Naive thymus-derived CD4-positive, alpha-beta T cell (primary cell): ENCODE data around the gene TGOLN2. TPM values are rescaled to one million over a fixed set of nuclear protein-coding genes. Genes with fewer than 3 reads are reported as not detected.

Experiments
- ATAC-seq: fragments of 150-1000 bp; cut with Tn5 transposase; 2 replicates; pipeline ENCODE4 v1.10.0; 2021; ENCODE audit warnings: mild to moderate bottlenecking, moderate library complexity
- CTCF ChIA-PET: fragments of 350-600 bp; sonication (Branson Sonifier 250); formaldehyde crosslinking; loops from one replicate; lab custom pipeline; 2021; ENCODE audit warnings: antibody characterized with exemption; lab: Charles Lee
- POLR2A ChIA-PET: fragments of 350-600 bp; sonication (Branson Sonifier 250); formaldehyde crosslinking; loops from one replicate; lab custom pipeline; 2021; ENCODE audit warnings: antibody characterized with exemption, inconsistent platforms; lab: Charles Lee
- DNase-seq, 9 donors: peaks; one replicate each; pipeline versions ENCODE4 v3.0.0 to v3.0.0-alpha.2; 2020 to 2022; ENCODE audit warnings: mixed read lengths in 1 of 9
- H3K27ac ChIP-seq: one replicate; pipeline ENCODE4 v1.7.0; 2013; ENCODE audit warnings: mild to moderate bottlenecking, low read depth, low read length, moderate library complexity
- H3K27me3 ChIP-seq, 2 donors: one replicate each; pipeline ENCODE4 v1.7.0; 2013; ENCODE audit warnings: low read length in 2 of 2, mild to moderate bottlenecking in 2 of 2, moderate library complexity in 2 of 2; ENCODE audit not compliant: control insufficient read depth in 2 of 2, insufficient read depth in 2 of 2
- H3K36me3 ChIP-seq, 3 experiments: 1 replicate in 2 of 3; 2 replicates in 1 of 3; pipeline ENCODE4 v1.7.0; 2013; ENCODE audit warnings: low read length in 3 of 3, mild to moderate bottlenecking in 3 of 3, moderate library complexity in 1 of 3; ENCODE audit not compliant: insufficient read depth in 3 of 3, control insufficient read depth in 2 of 3
- H3K4me1 ChIP-seq, 2 donors: one replicate each; pipeline ENCODE4 v1.7.0; 2013; ENCODE audit warnings: low read length in 2 of 2, mild to moderate bottlenecking in 2 of 2, moderate library complexity in 1 of 2; ENCODE audit not compliant: control insufficient read depth in 2 of 2, insufficient read depth in 2 of 2
- H3K4me3 ChIP-seq: 2 replicates; pipeline ENCODE4 v1.7.0; 2013; ENCODE audit warnings: mild to moderate bottlenecking, low read length
- H3K9me3 ChIP-seq, 3 experiments: 1 replicate in 2 of 3; 2 replicates in 1 of 3; pipeline ENCODE4 v1.7.0; 2013; ENCODE audit warnings: low read length in 3 of 3; ENCODE audit not compliant: control insufficient read depth in 2 of 3
- H3K27ac Mint-ChIP-seq, 9 donors: one replicate each; pipeline ENCODE4 v1.8.0; 2020 to 2022; ENCODE audit warnings: mixed read lengths in 9 of 9, mild to moderate bottlenecking in 8 of 9, moderate library complexity in 5 of 9, inconsistent platforms in 2 of 9
- H3K27me3 Mint-ChIP-seq, 5 donors: one replicate each; pipeline ENCODE4 v1.8.0; 2021 to 2022; ENCODE audit warnings: mixed read lengths in 5 of 5, mild to moderate bottlenecking in 1 of 5
- H3K36me3 Mint-ChIP-seq, 5 donors: one replicate each; pipeline ENCODE4 v1.8.0; 2020 to 2022; ENCODE audit warnings: mixed read lengths in 5 of 5, mild to moderate bottlenecking in 3 of 5, inconsistent platforms in 1 of 5
- H3K4me1 Mint-ChIP-seq, 7 donors: one replicate each; pipeline ENCODE4 v1.8.0; 2020 to 2022; ENCODE audit warnings: mixed read lengths in 7 of 7, mild to moderate bottlenecking in 3 of 7, inconsistent platforms in 1 of 7
- H3K4me3 Mint-ChIP-seq, 10 donors: one replicate each; pipeline ENCODE4 v1.8.0; 2020 to 2022; ENCODE audit warnings: mild to moderate bottlenecking in 10 of 10, mixed read lengths in 10 of 10, moderate library complexity in 6 of 10, inconsistent platforms in 2 of 10
- H3K9me3 Mint-ChIP-seq, 11 donors: one replicate each; pipeline ENCODE4 v1.8.0; 2020 to 2022; ENCODE audit warnings: mixed read lengths in 11 of 11, mild to moderate bottlenecking in 4 of 11, inconsistent platforms in 1 of 11, moderate library complexity in 1 of 11
- intact Hi-C, 2 donors: fragments of 100-400 bp; cut with micrococcal nuclease; formaldehyde crosslinking; loops; one replicate each; pipeline ENCODE4 v1.15.1; 2023
- polyA plus RNA-seq, 2 donors: library from polyadenylated mRNA; unstranded; fragments of 300-500 nt; fragmentation: Illumina TruSeq; gene quantifications; one replicate each; pipeline ENCODE4 v1.2.3, GENCODE V29; 2021
- total RNA-seq, 6 experiments: library from RNA in 5 of 6; stranded (reverse) in 5 of 6; gene quantifications; 1 replicate in 5 of 6; 2 replicates in 1 of 6; pipeline ENCODE4 v1.2.3 and lab custom pipeline; 2021 to 2026

The TGOLN2 gene
- total and polyA plus RNA-seq, 7 experiments from 2014 or later: 75.7 to 200 (median 145) TPM

GRCh38 chr2:85282914-85283313 lies 44.9 kb downstream of the TGOLN2 start:
- peaks cover 0 to 2% (median 0%) of the 10 kb centered on the region in 5 donors for H3K27me3 Mint-ChIP-seq
- H3K9me3 Mint-ChIP-seq: no peaks in the 10 kb centered on the region
- intact Hi-C loops: no loop called here
- no peaks in the 10 kb centered on the region for H3K36me3 Mint-ChIP-seq
- CTCF ChIA-PET: interaction anchor here (3.8 kb wide), 1 partner anchor 17 kb away, joined by 16 read pairs; no protein-coding TSS in a partner anchor
- no peak for DNase-seq
- no peaks in the 10 kb centered on the region for H3K36me3 ChIP-seq
- H3K4me1 ChIP-seq: no peaks in the 10 kb centered on the region
- H3K27ac Mint-ChIP-seq: no peak overlapping the region
- H3K27ac ChIP-seq: no peak overlapping the region
- H3K4me1 Mint-ChIP-seq: peaks cover 5 to 15% (median 10%) of the 10 kb centered on the region in 7 donors
- POLR2A ChIA-PET: no interaction called here
- no peak overlapping the region for H3K4me3 Mint-ChIP-seq
- H3K27me3 ChIP-seq: no peaks in the 10 kb centered on the region
- H3K4me3 ChIP-seq: no peak overlapping the region
- H3K9me3 ChIP-seq: no peaks in the 10 kb centered on the region
- ATAC-seq: no peak

DNA sequence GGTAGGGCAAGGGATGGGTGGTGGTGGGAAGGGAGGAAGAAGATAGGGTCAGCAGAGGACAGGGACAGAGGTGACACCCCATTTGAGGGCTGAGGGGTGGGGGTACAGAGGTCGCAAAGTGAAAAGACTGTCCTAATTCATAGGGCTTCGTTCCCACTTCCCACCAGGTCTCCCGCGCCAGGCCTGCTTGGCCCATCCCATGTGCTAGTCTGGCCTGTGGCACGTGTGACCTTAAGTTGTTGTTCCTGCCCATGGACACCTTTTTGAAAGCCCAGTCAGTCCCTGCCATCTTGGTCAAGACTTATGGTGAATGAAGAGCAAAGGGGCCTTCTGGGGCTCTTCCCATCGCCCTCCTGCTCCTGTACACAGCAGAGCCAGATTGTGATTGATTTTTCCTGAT lies 46.2 kb downstream of the TGOLN2 start:
- Histone ChIP-seq H3K27me3 (no peaks in the 10 kb centered on the region), H3K27ac (no peak overlapping the region), H3K9me3 (no peaks in the 10 kb centered on the region), H3K4me1 (no peaks in the 10 kb centered on the region), H3K4me3 (no peak overlapping the region), H3K36me3 (no peaks in the 10 kb centered on the region)
- ChIA-PET CTCF (interaction anchor here (0.5 to 0.7 kb wide), 2 partner anchors 515 to 543 kb away, joined by 3 read pairs; no protein-coding TSS in a partner anchor), POLR2A (no interaction called here)
- Mint-ChIP-seq H3K27ac (no peak overlapping the region), H3K4me3 (no peak overlapping the region), H3K27me3 (peaks cover 0 to 5% (median 0%) of the 10 kb centered on the region in 5 donors), H3K4me1 (peaks cover 0 to 7% (median 4%) of the 10 kb centered on the region in 7 donors), H3K9me3 (no peaks in the 10 kb centered on the region), H3K36me3 (no peaks in the 10 kb centered on the region)
- intact Hi-C loops: no loop called here
- DNase-seq: no peak
- ATAC-seq: no peak

- intact Hi-C loops: no loop called here
- Histone ChIP-seq H3K4me1 (no peaks in the 10 kb centered on the region), H3K4me3 (no peak overlapping the region), H3K27me3 (no peaks in the 10 kb centered on the region), H3K9me3 (no peaks in the 10 kb centered on the region), H3K27ac (no peak overlapping the region), H3K36me3 (no peaks in the 10 kb centered on the region)
- ChIA-PET POLR2A (no interaction called here), CTCF (interaction anchor here (1.0 kb wide), 1 partner anchor 8 kb away, joined by 5 read pairs; no protein-coding TSS in a partner anchor)
- Mint-ChIP-seq H3K36me3 (no peaks in the 10 kb centered on the region), H3K9me3 (no peaks in the 10 kb centered on the region), H3K4me1 (no peaks in the 10 kb centered on the region), H3K27ac (no peak overlapping the region), H3K4me3 (no peak overlapping the region), H3K27me3 (peaks cover 0 to 5% (median 0%) of the 10 kb centered on the region in 5 donors)
- DNase-seq: no peak
- ATAC-seq: no peak
These were observed 49.4 kb downstream of the TGOLN2 start for GRCh38 chr2:85278361-85278760.

GRCh38 chr2:85277416-85278158 lies 50.2 kb downstream of the TGOLN2 start:
- intact Hi-C loops: no loop called here
- no peaks in the 10 kb centered on the region for H3K4me1 Mint-ChIP-seq
- no peaks in the 10 kb centered on the region for H3K9me3 Mint-ChIP-seq
- Histone ChIP-seq H3K27ac (no peak overlapping the region), H3K9me3 (no peaks in the 10 kb centered on the region), H3K4me3 (no peak overlapping the region), H3K36me3 (no peaks in the 10 kb centered on the region), H3K27me3 (no peaks in the 10 kb centered on the region), H3K4me1 (no peaks in the 10 kb centered on the region)
- no peak for ATAC-seq
- H3K4me3 Mint-ChIP-seq: no peak overlapping the region
- DNase-seq: no peak
- CTCF ChIA-PET: interaction anchor here (0.9 to 1.0 kb wide), 2 partner anchors 9 kb away, joined by 5 to 7 read pairs; no protein-coding TSS in a partner anchor
- H3K36me3 Mint-ChIP-seq: no peaks in the 10 kb centered on the region
- H3K27ac Mint-ChIP-seq: no peak overlapping the region
- peaks cover 0 to 8% (median 2%) of the 10 kb centered on the region in 5 donors for H3K27me3 Mint-ChIP-seq
- POLR2A ChIA-PET: interaction anchor here (0.6 kb wide), 1 partner anchor 9 kb away, joined by 3 read pairs; no protein-coding TSS in a partner anchor

- Mint-ChIP-seq H3K27ac (no peak overlapping the region), H3K4me3 (no peak overlapping the region), H3K9me3 (no peaks in the 10 kb centered on the region), H3K36me3 (no peaks in the 10 kb centered on the region), H3K4me1 (no peaks in the 10 kb centered on the region), H3K27me3 (peaks cover 0 to 12% (median 6%) of the 10 kb centered on the region in 5 donors)
- Histone ChIP-seq H3K27me3 (no peaks in the 10 kb centered on the region), H3K4me3 (no peak overlapping the region), H3K36me3 (no peaks in the 10 kb centered on the region), H3K9me3 (no peaks in the 10 kb centered on the region), H3K27ac (no peak overlapping the region), H3K4me1 (no peaks in the 10 kb centered on the region)
- intact Hi-C loops: no loop called here
- ChIA-PET CTCF (no interaction called here), POLR2A (no interaction called here)
- DNase-seq (no peak), ATAC-seq (no peak)
These were observed 51.1 kb downstream of the TGOLN2 start for GRCh38 chr2:85276571-85277118.

DNA sequence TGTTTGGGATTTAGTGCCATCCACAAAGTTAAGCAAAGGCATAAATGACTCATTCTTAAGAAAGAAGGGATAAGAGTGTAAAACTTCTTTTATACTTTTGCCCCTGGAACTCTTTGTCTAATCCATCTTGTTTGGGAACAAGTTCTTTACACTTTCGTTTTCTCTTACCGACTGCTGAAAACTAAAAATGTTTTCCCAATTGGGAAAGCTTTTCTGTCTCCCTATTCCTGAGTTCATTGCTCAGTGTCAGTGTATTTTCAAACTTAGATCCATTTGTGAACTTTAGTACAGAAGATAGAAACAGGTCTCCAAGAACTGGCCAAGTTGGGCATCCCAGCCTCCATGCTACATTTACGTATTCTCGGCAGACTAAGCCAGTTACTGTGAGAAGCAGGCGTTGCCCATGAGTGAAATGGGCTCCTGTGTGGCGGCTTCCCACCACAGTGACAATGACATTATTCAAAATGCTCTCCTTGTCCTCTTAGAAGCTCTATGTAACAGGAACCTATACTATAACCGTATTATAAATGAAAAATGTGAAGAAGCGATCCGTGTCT lies 51.7 kb downstream of the TGOLN2 start:
- DNase-seq: no peak
- intact Hi-C loops: no loop called here
- ATAC-seq: no peak
- H3K9me3 Mint-ChIP-seq: no peaks in the 10 kb centered on the region
- CTCF ChIA-PET: no interaction called here
- Histone ChIP-seq H3K9me3 (no peaks in the 10 kb centered on the region), H3K4me1 (no peaks in the 10 kb centered on the region), H3K36me3 (no peaks in the 10 kb centered on the region), H3K27ac (no peak overlapping the region), H3K27me3 (no peaks in the 10 kb centered on the region), H3K4me3 (no peak overlapping the region)
- H3K4me3 Mint-ChIP-seq: no peak overlapping the region
- H3K4me1 Mint-ChIP-seq: no peaks in the 10 kb centered on the region
- H3K36me3 Mint-ChIP-seq: no peaks in the 10 kb centered on the region
- H3K27ac Mint-ChIP-seq: no peak overlapping the region
- H3K27me3 Mint-ChIP-seq: peaks cover 0 to 17% (median 6%) of the 10 kb centered on the region in 5 donors
- POLR2A ChIA-PET: no interaction called here
